GM23338 (cell line): Measurements from ENCODE around the gene MIOS. TPM values are rescaled to one million over a fixed set of nuclear protein-coding genes. Genes with fewer than 3 reads are reported as not detected.

ENCODE experiments used
- ATAC-seq: fragments of 200-7000 bp; cut with Tn5 transposase; 3 replicates; pipeline ENCODE4 v1.9.1; 2020
- DNase-seq: peaks from one replicate; pipeline ENCODE4 v3.0.0-alpha.2; 2015; ENCODE audit warnings: low spot score
- H2AFZ ChIP-seq: fragments of 200-600 bp; sonication (generic); 2 replicates; pipeline ENCODE4 v1.8.0; 2016; ENCODE audit warnings: antibody characterized with exemption, mild to moderate bottlenecking, moderate library complexity
- H3F3A ChIP-seq: fragments of 200-600 bp; sonication (generic); replicated peaks from 2 replicates; pipeline ENCODE4 v1.8.0; 2017; ENCODE audit warnings: antibody characterized with exemption, mixed run types, low read depth
- H3K27ac ChIP-seq: fragments of 200-600 bp; sonication (generic); 2 replicates; pipeline ENCODE4 v1.6.1; 2016; ENCODE audit warnings: low read depth
- H3K27me3 ChIP-seq: fragments of 200-600 bp; sonication (generic); 2 replicates; pipeline ENCODE4 v1.8.0; 2016; ENCODE audit warnings: mild to moderate bottlenecking, mixed run types, moderate library complexity; ENCODE audit not compliant: insufficient read depth
- H3K36me3 ChIP-seq: fragments of 200-600 bp; sonication (generic); 2 replicates; pipeline ENCODE4 v1.8.0; 2016; ENCODE audit warnings: mild to moderate bottlenecking; ENCODE audit not compliant: insufficient read depth
- H3K4me1 ChIP-seq: fragments of 200-600 bp; sonication (generic); 2 replicates; pipeline ENCODE4 v1.8.0; 2016; ENCODE audit warnings: mild to moderate bottlenecking, moderate library complexity; ENCODE audit not compliant: insufficient read depth
- H3K4me2 ChIP-seq: fragments of 200-600 bp; sonication (generic); 2 replicates; pipeline ENCODE4 v1.7.1; 2017; ENCODE audit warnings: mixed run types
- H3K4me3 ChIP-seq: fragments of 200-600 bp; sonication (generic); 2 replicates; pipeline ENCODE4 v1.6.1; 2016; ENCODE audit warnings: mixed run types
- H3K79me2 ChIP-seq: fragments of 200-600 bp; sonication (generic); replicated peaks from 2 replicates; pipeline ENCODE4 v1.8.0; 2017; ENCODE audit warnings: mild to moderate bottlenecking; ENCODE audit not compliant: insufficient read depth
- H3K9me2 ChIP-seq: fragments of 200-600 bp; sonication (generic); 2 replicates; pipeline ENCODE4 v1.8.0; 2017; ENCODE audit not compliant: insufficient read depth
- H4K20me1 ChIP-seq: fragments of 200-600 bp; sonication (generic); replicated peaks from 2 replicates; pipeline ENCODE4 v1.8.0; 2017; ENCODE audit warnings: mild to moderate bottlenecking; ENCODE audit not compliant: insufficient read depth
- H3K27ac Mint-ChIP-seq: 2 replicates; pipeline ENCODE4 v1.8.0; 2020; ENCODE audit warnings: inconsistent platforms, mild to moderate bottlenecking, moderate library complexity, mixed read lengths
- H3K27me3 Mint-ChIP-seq: 3 replicates; pipeline ENCODE4 v1.8.0; 2022; ENCODE audit warnings: low read depth, mild to moderate bottlenecking, moderate library complexity, mixed read lengths, inconsistent platforms; ENCODE audit not compliant: insufficient read depth, poor library complexity
- H3K36me3 Mint-ChIP-seq: 3 replicates; pipeline ENCODE4 v1.8.0; 2021; ENCODE audit warnings: low read depth, mild to moderate bottlenecking, inconsistent platforms, moderate library complexity, mixed read lengths
- H3K4me1 Mint-ChIP-seq: 3 replicates; pipeline ENCODE4 v1.8.0; 2020; ENCODE audit warnings: mild to moderate bottlenecking, inconsistent platforms, mixed read lengths
- H3K4me3 Mint-ChIP-seq: 3 replicates; pipeline ENCODE4 v1.8.0; 2021; ENCODE audit warnings: moderate library complexity, mild to moderate bottlenecking, inconsistent platforms, mixed read lengths
- H3K9me3 Mint-ChIP-seq: 3 replicates; pipeline ENCODE4 v1.8.0; 2020; ENCODE audit warnings: moderate library complexity, mild to moderate bottlenecking, inconsistent platforms, mixed read lengths
- EZH2 ChIP-seq: fragments of 200-600 bp; sonication (generic); IDR thresholded peaks from one replicate; pipeline ENCODE4 v1.8.0; 2017; ENCODE audit warnings: antibody characterized with exemption, mild to moderate bottlenecking, low read depth; ENCODE audit not compliant: unreplicated experiment
- EZH2phosphoT487 ChIP-seq: fragments of 200-600 bp; sonication (generic); IDR thresholded peaks from one replicate; pipeline ENCODE4 v1.8.1; 2018; ENCODE audit warnings: antibody characterized with exemption; ENCODE audit not compliant: unreplicated experiment
- JUNB ChIP-seq: IDR thresholded peaks from one replicate; pipeline ENCODE4 v1.6.1; 2016; ENCODE audit warnings: antibody characterized with exemption; ENCODE audit not compliant: unreplicated experiment
- NANOG ChIP-seq: IDR thresholded peaks from 2 replicates; pipeline ENCODE4 v1.6.1; 2016; ENCODE audit warnings: antibody characterized with exemption, borderline replicate concordance
- POLR2AphosphoS5 ChIP-seq: IDR thresholded peaks from 2 replicates; pipeline ENCODE4 v1.6.1; 2016; ENCODE audit warnings: antibody characterized with exemption, low read depth
- REST ChIP-seq: IDR thresholded peaks from one replicate; pipeline ENCODE4 v1.6.1; 2018; ENCODE audit warnings: antibody characterized with exemption; ENCODE audit not compliant: unreplicated experiment
- STAT1 ChIP-seq: IDR thresholded peaks from one replicate; pipeline ENCODE4 v1.6.1; 2016; ENCODE audit warnings: antibody characterized with exemption; ENCODE audit not compliant: unreplicated experiment
- ZNF114 ChIP-seq: fragments of 250-450 bp; sonication (Bioruptor Pico); IDR thresholded peaks from 2 replicates; pipeline ENCODE4 v1.5.0; 2020; ENCODE audit warnings: mild to moderate bottlenecking, moderate library complexity
- ZNF331 ChIP-seq: fragments of 250-450 bp; sonication (Bioruptor Pico); IDR thresholded peaks from 2 replicates; pipeline ENCODE4 v1.5.0; 2020; ENCODE audit warnings: low read depth, mild to moderate bottlenecking, moderate library complexity
- polyA plus RNA-seq: library from polyadenylated mRNA; unstranded; fragments of >200 nt; fragmentation: Nextera tagmentation; extraction: Ambion mirVana; gene quantifications from 2 replicates; pipeline ENCODE4 v1.2.1, GENCODE V29; 2016
- total RNA-seq: library from RNA; depleted of rRNA; stranded (reverse); fragments of >200 nt; shearing (Covaris generic); gene quantifications from 2 replicates; pipeline ENCODE4 v1.2.3, GENCODE V29; 2014
- TF ChIP-seq, protein P1 (sequence below), 2 experiments: fragments of 200-600 bp in 1 of 2; sonication (generic) in 1 of 2; conservative IDR thresholded peaks; 2 replicates each; pipeline versions ENCODE4 v1.5.1 to v1.6.1; 2016 to 2017; ENCODE audit warnings: antibody characterized with exemption in 2 of 2, low read depth in 2 of 2, mild to moderate bottlenecking in 2 of 2, moderate library complexity in 1 of 2

The MIOS gene
- total and polyA plus RNA-seq, 2 experiments from 2014 or later = 13.1 to 85.7 TPM

DNA sequence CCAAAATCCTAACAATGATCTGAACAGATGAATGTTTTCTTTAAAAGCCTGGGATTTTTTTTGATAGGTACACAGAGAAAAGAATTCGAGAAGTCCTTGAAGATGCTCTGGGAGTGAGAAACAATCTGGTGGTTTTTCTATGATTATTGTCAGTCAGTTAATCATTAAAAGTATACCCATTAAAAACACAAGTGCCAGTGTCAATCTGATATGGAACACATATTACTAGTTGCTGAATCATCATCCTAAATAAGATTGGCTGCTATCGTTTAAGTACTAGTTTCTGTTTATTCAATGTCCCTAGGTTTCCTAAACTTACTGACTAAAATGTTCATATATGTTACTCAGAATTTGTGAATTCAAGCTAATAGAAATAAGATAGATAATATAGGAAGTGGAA is 47.2 kb upstream of the MIOS start:
- peaks cover 7% of the 10 kb centered on the region; the same call in 2 of the 3 replicates for H3K4me1 Mint-ChIP-seq
- no peaks in the 10 kb centered on the region for H3K36me3 ChIP-seq
- H4K20me1 ChIP-seq = no peaks in the 10 kb centered on the region
- no peaks in the 10 kb centered on the region for H3F3A ChIP-seq
- H3K9me3 Mint-ChIP-seq = no peaks in the 10 kb centered on the region; the same call in 2 of the 3 replicates
- H3K27me3 ChIP-seq = no peaks in the 10 kb centered on the region
- no peak overlapping the region for H3K27ac Mint-ChIP-seq
- no peak overlapping the region for H3K4me2 ChIP-seq
- H3K9me2 ChIP-seq = no peaks in the 10 kb centered on the region
- H3K27ac ChIP-seq = no peak overlapping the region
- TF ChIP-seq ZNF331 (CRISPR knock-in tag) (no peak), EZH2 (no peak), STAT1 (no peak), EZH2phosphoT487 (no peak), POLR2AphosphoS5 (no peak)
- DNase-seq = no peak
- no peaks in the 10 kb centered on the region for H3K36me3 Mint-ChIP-seq
- H3K27me3 Mint-ChIP-seq = no peaks in the 10 kb centered on the region
- no peak overlapping the region for H3K4me3 Mint-ChIP-seq
- H2AFZ ChIP-seq = no peak overlapping the region
- no peak for ATAC-seq
- no peaks in the 10 kb centered on the region for H3K79me2 ChIP-seq
- H3K4me1 ChIP-seq = no peaks in the 10 kb centered on the region
- H3K4me3 ChIP-seq = no peak overlapping the region

GRCh38 chr7:7521259-7521658 is 45.4 kb upstream of the MIOS start:
- Mint-ChIP-seq H3K36me3 (no peaks in the 10 kb centered on the region), H3K9me3 (no peaks in the 10 kb centered on the region; the same call in 2 of the 3 replicates), H3K4me3 (no peak overlapping the region), H3K27ac (peak overlapping the region; percentile 13), H3K27me3 (no peaks in the 10 kb centered on the region), H3K4me1 (no peaks in the 10 kb centered on the region)
- Histone ChIP-seq H3K79me2 (no peaks in the 10 kb centered on the region), H2AFZ (peak overlapping the region; percentile 34; the same call in 1 of the 2 replicates), H3K4me2 (no peak overlapping the region), H3K27ac (no peak overlapping the region), H3K36me3 (no peaks in the 10 kb centered on the region), H3K4me1 (no peaks in the 10 kb centered on the region), H3F3A (no peaks in the 10 kb centered on the region), H3K4me3 (no peak overlapping the region), H4K20me1 (no peaks in the 10 kb centered on the region), H3K9me2 (no peaks in the 10 kb centered on the region), H3K27me3 (no peaks in the 10 kb centered on the region)
- no peak for TF ChIP-seq ZNF114 (CRISPR knock-in tag)
- TF ChIP-seq, protein P1, sequence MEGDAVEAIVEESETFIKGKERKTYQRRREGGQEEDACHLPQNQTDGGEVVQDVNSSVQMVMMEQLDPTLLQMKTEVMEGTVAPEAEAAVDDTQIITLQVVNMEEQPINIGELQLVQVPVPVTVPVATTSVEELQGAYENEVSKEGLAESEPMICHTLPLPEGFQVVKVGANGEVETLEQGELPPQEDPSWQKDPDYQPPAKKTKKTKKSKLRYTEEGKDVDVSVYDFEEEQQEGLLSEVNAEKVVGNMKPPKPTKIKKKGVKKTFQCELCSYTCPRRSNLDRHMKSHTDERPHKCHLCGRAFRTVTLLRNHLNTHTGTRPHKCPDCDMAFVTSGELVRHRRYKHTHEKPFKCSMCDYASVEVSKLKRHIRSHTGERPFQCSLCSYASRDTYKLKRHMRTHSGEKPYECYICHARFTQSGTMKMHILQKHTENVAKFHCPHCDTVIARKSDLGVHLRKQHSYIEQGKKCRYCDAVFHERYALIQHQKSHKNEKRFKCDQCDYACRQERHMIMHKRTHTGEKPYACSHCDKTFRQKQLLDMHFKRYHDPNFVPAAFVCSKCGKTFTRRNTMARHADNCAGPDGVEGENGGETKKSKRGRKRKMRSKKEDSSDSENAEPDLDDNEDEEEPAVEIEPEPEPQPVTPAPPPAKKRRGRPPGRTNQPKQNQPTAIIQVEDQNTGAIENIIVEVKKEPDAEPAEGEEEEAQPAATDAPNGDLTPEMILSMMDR (conservative IDR thresholded peaks at IDR 0.05; ENCODE audit: low read depth in 2 of 2) = peak in 1 of 2 experiments; percentile 33; a peak in 2 of 4 replicates
- ATAC-seq (no peak), DNase-seq (no peak)

GRCh38 chr7:7522421-7522820 is 44.3 kb upstream of the MIOS start:
- ATAC-seq (no peak), DNase-seq (no peak)
- H3K36me3 Mint-ChIP-seq = no peaks in the 10 kb centered on the region
- Histone ChIP-seq H2AFZ (no peak overlapping the region), H3K36me3 (no peaks in the 10 kb centered on the region), H3K4me1 (no peaks in the 10 kb centered on the region), H3F3A (no peaks in the 10 kb centered on the region), H3K4me3 (no peak overlapping the region), H3K79me2 (no peaks in the 10 kb centered on the region), H4K20me1 (no peaks in the 10 kb centered on the region), H3K27ac (no peak overlapping the region), H3K9me2 (no peaks in the 10 kb centered on the region), H3K27me3 (no peaks in the 10 kb centered on the region), H3K4me2 (no peak overlapping the region)
- no peak overlapping the region for H3K27ac Mint-ChIP-seq
- no peaks in the 10 kb centered on the region for H3K27me3 Mint-ChIP-seq
- no peaks in the 10 kb centered on the region; the same call in 2 of the 3 replicates for H3K9me3 Mint-ChIP-seq
- H3K4me1 Mint-ChIP-seq = no peaks in the 10 kb centered on the region
- H3K4me3 Mint-ChIP-seq = no peak overlapping the region
- no peak for TF ChIP-seq EZH2phosphoT487
- no peak for TF ChIP-seq JUNB
- TF ChIP-seq NANOG = no peak
- TF ChIP-seq ZNF114 (CRISPR knock-in tag) = no peak
- no peak for TF ChIP-seq STAT1
- no peak for TF ChIP-seq REST
- TF ChIP-seq POLR2AphosphoS5 = no peak
